Measurements from ENCODE around the gene COL12A1.

COL12A1 gene

DNA sequence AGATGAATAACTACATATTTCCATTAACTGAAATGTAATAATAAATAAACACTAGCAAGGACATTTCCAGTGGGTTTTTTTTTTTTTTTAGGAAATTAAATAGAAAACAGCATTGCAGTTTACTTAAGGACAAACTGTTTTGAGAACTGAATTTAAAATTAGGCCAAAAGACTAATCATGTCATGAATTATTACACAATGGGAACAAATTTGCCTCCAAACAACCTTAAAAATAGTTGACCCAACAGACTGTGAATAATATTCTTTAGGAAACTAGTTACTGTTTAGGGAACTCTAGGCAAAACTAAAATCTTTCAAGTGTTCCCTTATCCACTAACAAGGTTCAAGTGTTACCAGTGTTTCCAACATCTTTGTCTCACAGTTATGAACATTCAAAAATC is 16.4 kb upstream of the COL12A1 start:
- no peaks in the 10 kb centered on the region for H3K9me3 ChIP-seq (ENCODE audit: insufficient read depth, low read length)
- H3K4me3 ChIP-seq (ENCODE audit: insufficient read length, low read depth): no peak overlapping the region
- DNase-seq (ENCODE audit: low read depth, low spot score): no peak
- H3K4me1 ChIP-seq (ENCODE audit: insufficient read depth, insufficient read length): no peaks in the 10 kb centered on the region
- no peaks in the 10 kb centered on the region for H3K36me3 ChIP-seq (ENCODE audit: insufficient read depth, insufficient read length, low read length)
- no peak overlapping the region for H3K9ac ChIP-seq (ENCODE audit: insufficient read length, low read depth)
- H3K27me3 ChIP-seq (ENCODE audit: insufficient read depth, insufficient read length): no peaks in the 10 kb centered on the region
- TF ChIP-seq SUZ12 (IDR thresholded peaks at IDR 0.05; ENCODE audit: extremely low read depth, insufficient read depth, insufficient read length): no peak
- no peak for TF ChIP-seq YY1 (IDR thresholded peaks at IDR 0.05; ENCODE audit: insufficient read depth, insufficient read length)
- TF ChIP-seq ZNF274 (IDR thresholded peaks at IDR 0.05; ENCODE audit: low read depth, low read length): no peak

- Histone ChIP-seq H3K27me3 (ENCODE audit: insufficient read depth, insufficient read length) (no peaks in the 10 kb centered on the region), H3K9ac (ENCODE audit: insufficient read length, low read depth) (no peak overlapping the region), H3K9me3 (ENCODE audit: insufficient read depth, low read length) (no peaks in the 10 kb centered on the region), H3K4me1 (ENCODE audit: insufficient read depth, insufficient read length) (no peaks in the 10 kb centered on the region), H3K36me3 (ENCODE audit: insufficient read depth, insufficient read length, low read length) (no peaks in the 10 kb centered on the region), H3K4me3 (ENCODE audit: insufficient read length, low read depth) (no peak overlapping the region)
- DNase-seq (ENCODE audit: low read depth, low spot score): no peak
- TF ChIP-seq YY1 (IDR thresholded peaks at IDR 0.05; ENCODE audit: insufficient read depth, insufficient read length): no peak
- no peak for TF ChIP-seq SUZ12 (IDR thresholded peaks at IDR 0.05; ENCODE audit: extremely low read depth, insufficient read depth, insufficient read length)
- no peak for TF ChIP-seq ZNF274 (IDR thresholded peaks at IDR 0.05; ENCODE audit: low read depth, low read length)
These were observed 15.3 kb upstream of the COL12A1 start for GRCh38 chr6:75221116-75221515.

DNA sequence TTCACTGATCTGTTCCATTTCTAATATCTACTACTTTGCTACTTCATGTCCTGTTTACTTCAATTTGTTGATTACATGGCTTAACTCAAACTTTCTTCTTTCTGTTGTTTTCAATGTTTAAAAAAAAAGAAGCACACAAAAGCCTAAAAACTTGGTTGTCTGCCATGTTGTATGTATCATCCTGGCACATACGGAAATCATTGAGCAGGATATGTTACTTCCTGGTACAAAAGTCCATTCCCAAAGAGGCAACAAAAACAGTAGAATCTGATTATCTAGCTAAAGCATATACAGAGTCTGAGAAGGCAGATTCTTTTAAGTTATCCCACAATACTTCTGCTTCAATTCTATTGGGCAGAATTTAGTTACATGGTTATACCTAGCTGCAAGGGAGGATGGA is 14.5 kb upstream of the COL12A1 start:
- Histone ChIP-seq H3K9ac (ENCODE audit: insufficient read length, low read depth) (no peak overlapping the region), H3K9me3 (ENCODE audit: insufficient read depth, low read length) (no peaks in the 10 kb centered on the region), H3K27me3 (ENCODE audit: insufficient read depth, insufficient read length) (no peaks in the 10 kb centered on the region), H3K36me3 (ENCODE audit: insufficient read depth, insufficient read length, low read length) (no peaks in the 10 kb centered on the region), H3K4me3 (ENCODE audit: insufficient read length, low read depth) (no peak overlapping the region), H3K4me1 (ENCODE audit: insufficient read depth, insufficient read length) (no peaks in the 10 kb centered on the region)
- TF ChIP-seq ZNF274 (IDR thresholded peaks at IDR 0.05; ENCODE audit: low read depth, low read length) (no peak), YY1 (IDR thresholded peaks at IDR 0.05; ENCODE audit: insufficient read depth, insufficient read length) (no peak), SUZ12 (IDR thresholded peaks at IDR 0.05; ENCODE audit: extremely low read depth, insufficient read depth, insufficient read length) (no peak)
- DNase-seq (ENCODE audit: low read depth, low spot score): no peak

- H3K9me3 ChIP-seq (ENCODE audit: insufficient read depth, low read length): no peaks in the 10 kb centered on the region
- no peaks in the 10 kb centered on the region for H3K27me3 ChIP-seq (ENCODE audit: insufficient read depth, insufficient read length)
- H3K9ac ChIP-seq (ENCODE audit: insufficient read length, low read depth): no peak overlapping the region
- DNase-seq (ENCODE audit: low read depth, low spot score): no peak
- H3K36me3 ChIP-seq (ENCODE audit: insufficient read depth, insufficient read length, low read length): no peaks in the 10 kb centered on the region
- TF ChIP-seq YY1 (IDR thresholded peaks at IDR 0.05; ENCODE audit: insufficient read depth, insufficient read length): no peak
- TF ChIP-seq SUZ12 (IDR thresholded peaks at IDR 0.05; ENCODE audit: extremely low read depth, insufficient read depth, insufficient read length): no peak
- TF ChIP-seq ZNF274 (IDR thresholded peaks at IDR 0.05; ENCODE audit: low read depth, low read length): no peak
- H3K4me1 ChIP-seq (ENCODE audit: insufficient read depth, insufficient read length): no peaks in the 10 kb centered on the region
- no peak overlapping the region for H3K4me3 ChIP-seq (ENCODE audit: insufficient read length, low read depth)
These were observed 13.4 kb upstream of the COL12A1 start for GRCh38 chr6:75219263-75219662.

GRCh38 chr6:75217193-75217592 is 11.3 kb upstream of the COL12A1 start:
- no peak for TF ChIP-seq ZNF274 (IDR thresholded peaks at IDR 0.05; ENCODE audit: low read depth, low read length)
- no peak for TF ChIP-seq SUZ12 (IDR thresholded peaks at IDR 0.05; ENCODE audit: extremely low read depth, insufficient read depth, insufficient read length)
- TF ChIP-seq YY1 (IDR thresholded peaks at IDR 0.05; ENCODE audit: insufficient read depth, insufficient read length): no peak

GRCh38 chr6:75215291-75215690 is 9.4 kb upstream of the COL12A1 start:
- no peak for DNase-seq (ENCODE audit: low read depth, low spot score)
- no peak for TF ChIP-seq SUZ12 (IDR thresholded peaks at IDR 0.05; ENCODE audit: extremely low read depth, insufficient read depth, insufficient read length)
- TF ChIP-seq YY1 (IDR thresholded peaks at IDR 0.05; ENCODE audit: insufficient read depth, insufficient read length): no peak
- no peak for TF ChIP-seq ZNF274 (IDR thresholded peaks at IDR 0.05; ENCODE audit: low read depth, low read length)
- Histone ChIP-seq H3K36me3 (ENCODE audit: insufficient read depth, insufficient read length, low read length) (no peaks in the 10 kb centered on the region), H3K4me1 (ENCODE audit: insufficient read depth, insufficient read length) (peaks cover 3% of the 10 kb centered on the region), H3K27me3 (ENCODE audit: insufficient read depth, insufficient read length) (no peaks in the 10 kb centered on the region), H3K4me3 (ENCODE audit: insufficient read length, low read depth) (no peak overlapping the region), H3K9ac (ENCODE audit: insufficient read length, low read depth) (no peak overlapping the region), H3K9me3 (ENCODE audit: insufficient read depth, low read length) (no peaks in the 10 kb centered on the region)

More at GRCh38 chr6:75217193-75217592, 11.3 kb upstream of the COL12A1 start:
- Histone ChIP-seq H3K9ac (ENCODE audit: insufficient read length, low read depth) (no peak overlapping the region), H3K9me3 (ENCODE audit: insufficient read depth, low read length) (no peaks in the 10 kb centered on the region), H3K27me3 (ENCODE audit: insufficient read depth, insufficient read length) (no peaks in the 10 kb centered on the region), H3K36me3 (ENCODE audit: insufficient read depth, insufficient read length, low read length) (no peaks in the 10 kb centered on the region), H3K4me3 (ENCODE audit: insufficient read length, low read depth) (no peak overlapping the region), H3K4me1 (ENCODE audit: insufficient read depth, insufficient read length) (no peaks in the 10 kb centered on the region)
- DNase-seq (ENCODE audit: low read depth, low spot score): no peak

GRCh38 chr6:75213732-75214131 is 7.9 kb upstream of the COL12A1 start:
- Histone ChIP-seq H3K36me3 (ENCODE audit: insufficient read depth, insufficient read length, low read length) (no peaks in the 10 kb centered on the region), H3K4me1 (ENCODE audit: insufficient read depth, insufficient read length) (peaks cover 3% of the 10 kb centered on the region), H3K9me3 (ENCODE audit: insufficient read depth, low read length) (no peaks in the 10 kb centered on the region), H3K27me3 (ENCODE audit: insufficient read depth, insufficient read length) (peaks cover 11% of the 10 kb centered on the region), H3K9ac (ENCODE audit: insufficient read length, low read depth) (no peak overlapping the region), H3K4me3 (ENCODE audit: insufficient read length, low read depth) (no peak overlapping the region)
- DNase-seq (ENCODE audit: low read depth, low spot score): no peak
- no peak for TF ChIP-seq ZNF274 (IDR thresholded peaks at IDR 0.05; ENCODE audit: low read depth, low read length)
- no peak for TF ChIP-seq SUZ12 (IDR thresholded peaks at IDR 0.05; ENCODE audit: extremely low read depth, insufficient read depth, insufficient read length)
- no peak for TF ChIP-seq YY1 (IDR thresholded peaks at IDR 0.05; ENCODE audit: insufficient read depth, insufficient read length)
